ENCODE measurements around the gene LEPROT. TPM values are rescaled to one million over a fixed set of nuclear protein-coding genes. Genes with fewer than 3 reads are reported as not detected.

LEPROT gene
- total and polyA plus RNA-seq, 10 donors = 12.5 to 104 (median 68.6) TPM

- no peak overlapping the region for H3K27ac ChIP-seq
- H3K9me3 ChIP-seq = peaks cover 0 to 11% (median 5%) of the 10 kb centered on the region in 8 donors
- no peak for DNase-seq
- no peaks in the 10 kb centered on the region for H3K4me1 ChIP-seq
- no peaks in the 10 kb centered on the region for H3K27me3 ChIP-seq (replicated peaks in 1 of 7)
- intact Hi-C loops (cut with DNase I; ENCODE audit: low total_unique reads) = no loop called here
- no peak overlapping the region for H3K4me3 ChIP-seq
- TF ChIP-seq POLR2A (IDR thresholded peaks at IDR 0.05) (no peak), POLR2AphosphoS5 (IDR thresholded peaks at IDR 0.05) (no peak), CTCF (IDR thresholded peaks at IDR 0.05 in 8 of 11, conservative IDR thresholded peaks at IDR 0.05 in 3 of 11) (no peak)
- 72 to 85% (median 76%) methylated on average over 6 of the region's 6 CpGs for WGBS, 5 donors
- no peaks in the 10 kb centered on the region for H3K36me3 ChIP-seq
Observed at GRCh38 chr1:65467536-65467935, 47.1 kb downstream of the LEPROT start.

GRCh38 chr1:65469126-65469888 lies 48.8 kb downstream of the LEPROT start:
- no peaks in the 10 kb centered on the region for H3K27me3 ChIP-seq (replicated peaks in 1 of 7)
- H3K36me3 ChIP-seq = no peaks in the 10 kb centered on the region
- WGBS, 5 donors = 53 to 90% (median 65%) methylated on average over 4 of the region's 4 CpGs
- no peak for TF ChIP-seq POLR2A (IDR thresholded peaks at IDR 0.05)
- no peak for TF ChIP-seq CTCF (IDR thresholded peaks at IDR 0.05 in 8 of 11, conservative IDR thresholded peaks at IDR 0.05 in 3 of 11)
- no peak for TF ChIP-seq POLR2AphosphoS5 (IDR thresholded peaks at IDR 0.05)
- intact Hi-C loops (cut with DNase I; ENCODE audit: low total_unique reads) = no loop called here
- H3K27ac ChIP-seq = no peak overlapping the region
- no peaks in the 10 kb centered on the region for H3K4me1 ChIP-seq
- no peak for DNase-seq
- no peak overlapping the region for H3K4me3 ChIP-seq
- peaks cover 0 to 7% (median 2%) of the 10 kb centered on the region in 8 donors for H3K9me3 ChIP-seq

GRCh38 chr1:65469889-65470340 lies 49.4 kb downstream of the LEPROT start:
- no peaks in the 10 kb centered on the region for H3K36me3 ChIP-seq
- H3K27ac ChIP-seq = no peak overlapping the region
- TF ChIP-seq CTCF (IDR thresholded peaks at IDR 0.05 in 8 of 11, conservative IDR thresholded peaks at IDR 0.05 in 3 of 11) (no peak), POLR2AphosphoS5 (IDR thresholded peaks at IDR 0.05) (no peak), POLR2A (IDR thresholded peaks at IDR 0.05) (no peak)
- no peaks in the 10 kb centered on the region for H3K27me3 ChIP-seq (replicated peaks in 1 of 7)
- H3K9me3 ChIP-seq = peaks cover 0 to 7% (median 2%) of the 10 kb centered on the region in 8 donors
- intact Hi-C loops (cut with DNase I; ENCODE audit: low total_unique reads) = no loop called here
- 76 to 87% (median 79%) methylated on average over 4 of the region's 4 CpGs for WGBS, 5 donors
- no peak overlapping the region for H3K4me3 ChIP-seq
- H3K4me1 ChIP-seq = no peaks in the 10 kb centered on the region
- no peak for DNase-seq

- intact Hi-C loops (cut with DNase I; ENCODE audit: low total_unique reads) = no loop called here
- no peak overlapping the region for H3K4me3 ChIP-seq
- H3K36me3 ChIP-seq = no peaks in the 10 kb centered on the region
- no peaks in the 10 kb centered on the region for H3K27me3 ChIP-seq (replicated peaks in 1 of 7)
- no peak for DNase-seq
- peaks cover 0 to 7% (median 2%) of the 10 kb centered on the region in 8 donors for H3K9me3 ChIP-seq
- H3K27ac ChIP-seq = no peak overlapping the region
- H3K4me1 ChIP-seq = no peaks in the 10 kb centered on the region
- no peak for TF ChIP-seq POLR2A (IDR thresholded peaks at IDR 0.05)
- TF ChIP-seq CTCF (IDR thresholded peaks at IDR 0.05 in 8 of 11, conservative IDR thresholded peaks at IDR 0.05 in 3 of 11) = no peak
- no peak for TF ChIP-seq POLR2AphosphoS5 (IDR thresholded peaks at IDR 0.05)
- WGBS, 5 donors = 62 to 82% (median 66%) methylated on average over 1 of the region's 1 CpG
Observed at GRCh38 chr1:65470766-65471165, 50.3 kb downstream of the LEPROT start.

All from spleen (tissue), 11 donors.